ENCODE data around the gene KCNQ1.

Gene KCNQ1

DNA sequence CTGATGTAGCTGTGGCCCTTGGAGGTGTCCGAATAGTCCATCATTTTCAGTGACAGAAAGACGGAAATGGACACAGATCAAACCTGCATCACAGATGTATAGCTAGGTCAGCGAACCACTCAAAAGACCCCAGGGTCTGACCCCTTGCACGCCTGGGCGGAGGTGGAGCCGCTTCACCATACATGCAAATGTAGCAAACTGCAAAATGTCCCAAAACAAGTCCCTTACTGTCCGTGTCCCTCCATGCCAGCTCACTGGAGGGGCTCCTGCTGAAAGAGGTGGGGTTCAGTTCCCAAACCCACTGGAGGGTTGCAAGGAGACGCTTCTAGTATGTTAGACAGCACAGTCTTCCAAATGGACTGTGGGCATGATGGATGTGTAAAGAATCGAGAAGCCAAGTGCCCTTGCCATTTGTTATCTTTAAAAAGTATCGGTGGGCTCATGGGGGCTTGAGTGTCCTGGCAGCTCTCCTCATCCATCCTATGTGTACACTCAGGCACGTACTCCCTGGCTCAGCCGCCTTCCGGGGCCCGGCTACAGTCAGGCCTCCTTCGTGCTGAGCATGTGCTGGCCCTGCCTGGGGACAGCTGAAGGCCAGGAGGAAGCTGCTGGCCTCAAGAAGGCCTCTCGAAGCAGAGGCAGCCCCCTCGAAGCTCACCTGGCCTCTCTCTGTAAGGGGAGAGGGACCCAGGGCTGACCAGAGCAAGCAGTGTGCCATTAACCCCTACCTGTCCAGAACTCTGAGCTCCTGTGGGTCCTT lies 275.2 kb downstream of the KCNQ1 start:
- TF ChIP-seq, protein P1, sequence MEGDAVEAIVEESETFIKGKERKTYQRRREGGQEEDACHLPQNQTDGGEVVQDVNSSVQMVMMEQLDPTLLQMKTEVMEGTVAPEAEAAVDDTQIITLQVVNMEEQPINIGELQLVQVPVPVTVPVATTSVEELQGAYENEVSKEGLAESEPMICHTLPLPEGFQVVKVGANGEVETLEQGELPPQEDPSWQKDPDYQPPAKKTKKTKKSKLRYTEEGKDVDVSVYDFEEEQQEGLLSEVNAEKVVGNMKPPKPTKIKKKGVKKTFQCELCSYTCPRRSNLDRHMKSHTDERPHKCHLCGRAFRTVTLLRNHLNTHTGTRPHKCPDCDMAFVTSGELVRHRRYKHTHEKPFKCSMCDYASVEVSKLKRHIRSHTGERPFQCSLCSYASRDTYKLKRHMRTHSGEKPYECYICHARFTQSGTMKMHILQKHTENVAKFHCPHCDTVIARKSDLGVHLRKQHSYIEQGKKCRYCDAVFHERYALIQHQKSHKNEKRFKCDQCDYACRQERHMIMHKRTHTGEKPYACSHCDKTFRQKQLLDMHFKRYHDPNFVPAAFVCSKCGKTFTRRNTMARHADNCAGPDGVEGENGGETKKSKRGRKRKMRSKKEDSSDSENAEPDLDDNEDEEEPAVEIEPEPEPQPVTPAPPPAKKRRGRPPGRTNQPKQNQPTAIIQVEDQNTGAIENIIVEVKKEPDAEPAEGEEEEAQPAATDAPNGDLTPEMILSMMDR (IDR thresholded peaks at IDR 0.05) = no peak

- TF ChIP-seq, protein P1 (IDR thresholded peaks at IDR 0.05) = no peak
These were observed 276.6 kb downstream of the KCNQ1 start for GRCh38 chr11:2721210-2721916.

GRCh38 chr11:2722955-2723354 lies 278.1 kb downstream of the KCNQ1 start:
- TF ChIP-seq, protein P1 (IDR thresholded peaks at IDR 0.05) = no peak

- TF ChIP-seq, protein P1 (IDR thresholded peaks at IDR 0.05) = no peak
These were observed 279.3 kb downstream of the KCNQ1 start for GRCh38 chr11:2724104-2724503.

DNA sequence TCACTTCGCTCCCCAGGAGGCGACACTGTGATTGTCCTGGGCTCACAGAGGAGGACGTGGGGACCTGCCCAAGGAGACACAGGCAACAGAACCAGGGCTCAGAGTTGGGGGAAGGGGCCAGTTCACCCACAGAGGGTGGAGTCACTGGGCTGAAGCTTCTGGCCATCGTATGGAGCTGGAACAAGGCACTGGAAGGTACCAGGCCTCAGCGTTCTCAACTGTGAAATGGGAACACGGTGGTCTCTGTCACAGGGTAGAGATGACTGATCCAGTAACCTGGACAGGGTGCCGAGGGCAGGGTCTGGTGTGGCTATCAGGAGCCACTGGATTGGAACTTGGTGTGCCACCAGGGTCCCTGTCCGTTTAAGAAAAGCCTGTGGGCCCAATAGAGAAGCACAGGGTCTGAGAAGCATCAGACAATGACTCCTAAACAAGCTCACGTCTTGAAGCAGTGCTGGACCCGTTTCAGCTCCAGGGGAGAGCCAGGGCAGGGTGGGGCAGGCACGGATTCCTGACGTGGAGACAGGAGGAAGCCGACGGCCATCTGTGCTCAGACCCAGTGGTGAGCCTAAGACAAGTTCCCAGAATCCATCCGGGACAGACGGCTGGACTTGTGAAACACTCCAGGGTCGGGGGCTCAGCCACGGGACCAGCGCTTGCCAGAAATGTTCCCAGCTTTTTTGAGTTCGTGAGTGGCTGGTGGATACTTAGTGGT lies 280.0 kb downstream of the KCNQ1 start:
- TF ChIP-seq, protein P1 (IDR thresholded peaks at IDR 0.05) = no peak

GRCh38 chr11:2725368-2726300 lies 280.8 kb downstream of the KCNQ1 start:
- TF ChIP-seq, protein P1 (IDR thresholded peaks at IDR 0.05) = no peak

DNA sequence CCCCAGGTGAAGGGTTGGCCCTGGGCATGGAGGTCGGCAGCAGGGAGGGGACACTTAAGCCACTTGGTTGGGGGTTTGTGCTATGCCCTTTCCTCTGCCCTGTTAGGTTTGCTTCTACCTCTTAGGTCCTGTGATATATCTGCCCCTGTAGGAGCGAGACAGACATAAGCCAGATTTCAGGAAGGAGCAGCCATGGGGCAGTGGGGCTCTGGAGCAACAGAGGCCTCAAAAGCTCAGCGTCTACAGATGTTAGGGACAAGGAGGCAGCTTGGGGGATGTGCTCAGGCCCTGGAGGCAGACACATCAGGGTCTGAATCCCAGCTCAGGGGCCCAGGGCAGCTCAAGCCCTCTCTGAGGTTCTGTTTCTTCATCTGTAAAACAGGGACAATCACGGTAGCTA lies 282.2 kb downstream of the KCNQ1 start:
- TF ChIP-seq, protein P1 (IDR thresholded peaks at IDR 0.05) = no peak
